GM18526 (cell line): ENCODE data around the gene LHFPL6.

ENCODE experiments used
- POLR2A ChIP-seq: IDR thresholded peaks from 3 replicates; pipeline ENCODE4 v1.6.1; 2011; ENCODE audit not compliant: insufficient read length; ENCODE audit errors: extremely low read depth

Gene LHFPL6

DNA sequence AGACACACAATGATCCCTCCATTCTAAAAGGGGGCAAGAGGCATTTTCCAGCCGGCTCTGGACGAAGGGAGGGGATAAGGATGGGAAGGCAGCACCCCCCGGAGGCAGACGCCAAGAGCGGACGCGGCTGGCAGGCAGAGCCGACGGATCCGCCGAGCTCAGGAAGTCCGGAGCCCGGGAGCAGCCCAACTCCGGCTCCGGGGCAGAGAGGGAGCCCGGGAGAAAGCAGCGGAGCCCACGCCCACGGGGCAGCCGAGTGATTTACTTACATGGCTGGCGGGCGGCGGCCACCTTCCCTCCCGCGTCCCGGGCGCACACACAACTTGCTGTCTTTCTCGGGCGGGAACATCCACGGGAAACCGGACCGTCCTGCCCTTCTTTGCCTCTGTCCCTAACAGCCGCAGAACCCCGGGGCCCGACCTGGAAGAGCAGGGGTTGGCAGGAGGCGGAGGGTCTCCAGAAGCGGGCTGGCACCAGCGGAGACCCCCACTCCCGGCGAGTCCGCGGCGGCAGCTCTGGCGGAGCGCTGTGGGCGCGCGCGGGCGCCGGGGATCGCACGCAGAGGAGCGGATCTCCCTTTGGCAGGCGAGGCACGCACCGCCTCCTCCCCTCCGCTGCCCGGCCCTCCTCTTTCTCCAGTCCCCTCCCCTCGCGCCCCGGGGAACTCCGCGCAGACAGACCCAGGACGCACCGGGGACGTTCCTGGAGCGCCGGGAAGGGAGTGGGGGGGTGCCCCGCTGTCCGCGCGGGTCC, at the start of gene LHFPL6:
Gene LHFPL6, minus strand, starts transcription at position 580 of the 753 bp plus-strand sequence.
- TF ChIP-seq POLR2A: no peak

DNA sequence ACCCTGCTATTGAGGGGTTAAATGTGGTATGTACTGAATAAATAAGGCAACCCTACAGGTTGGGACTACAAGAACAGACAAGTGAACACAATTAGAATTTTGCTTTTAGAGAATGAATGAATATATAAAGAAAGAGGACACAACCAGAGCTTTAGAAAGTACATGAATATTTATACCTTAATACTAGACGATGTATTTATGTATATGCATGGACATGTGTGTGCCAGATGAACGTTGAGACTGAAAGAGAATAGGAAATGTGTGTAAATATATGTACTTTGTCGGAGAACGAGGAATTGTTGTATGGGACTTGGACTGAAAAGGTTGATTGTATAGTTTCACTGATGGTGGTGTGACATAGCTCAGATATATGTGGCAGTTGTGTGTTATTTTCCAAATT, 43.1 kb upstream of the LHFPL6 start:
- TF ChIP-seq POLR2A: no peak

DNA sequence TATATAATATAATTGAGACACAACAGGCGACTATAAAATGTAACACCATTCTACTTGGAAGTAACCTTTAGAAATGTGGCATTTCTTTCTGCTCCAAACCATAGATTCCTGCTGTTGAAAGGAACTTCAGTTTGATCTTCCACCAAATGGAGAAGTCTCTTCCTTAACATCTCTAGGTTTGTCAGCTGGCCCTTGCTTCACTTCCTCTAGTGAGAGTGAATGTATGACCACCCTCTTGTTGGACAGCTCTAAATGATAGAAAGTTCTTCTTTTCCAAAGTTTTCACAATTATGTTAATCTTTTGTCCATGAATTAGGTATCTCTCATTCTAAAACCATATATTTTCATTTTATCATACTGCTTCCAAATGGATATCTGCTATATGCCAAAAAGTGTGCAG, 38.7 kb upstream of the LHFPL6 start:
- TF ChIP-seq POLR2A: no peak

DNA sequence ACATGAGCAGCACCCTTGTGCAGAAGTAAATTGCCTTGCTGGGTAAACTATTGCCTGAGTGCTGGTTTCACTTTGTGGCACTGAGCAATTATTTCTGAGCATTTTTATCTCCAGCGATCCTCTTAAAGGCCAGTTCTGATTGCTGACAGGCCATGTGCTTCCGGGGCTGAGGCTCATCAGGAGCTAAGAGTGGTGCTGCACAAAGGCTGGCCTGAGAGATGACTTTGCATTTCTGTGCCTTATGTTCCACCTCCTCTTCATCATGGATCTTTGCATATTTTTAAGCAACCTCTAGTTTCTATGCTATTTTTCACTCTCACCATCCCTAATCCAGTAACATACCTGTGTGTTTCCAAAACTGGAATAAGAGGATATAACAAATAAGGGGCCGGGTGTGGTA, 34.9 kb upstream of the LHFPL6 start:
- TF ChIP-seq POLR2A: no peak

DNA sequence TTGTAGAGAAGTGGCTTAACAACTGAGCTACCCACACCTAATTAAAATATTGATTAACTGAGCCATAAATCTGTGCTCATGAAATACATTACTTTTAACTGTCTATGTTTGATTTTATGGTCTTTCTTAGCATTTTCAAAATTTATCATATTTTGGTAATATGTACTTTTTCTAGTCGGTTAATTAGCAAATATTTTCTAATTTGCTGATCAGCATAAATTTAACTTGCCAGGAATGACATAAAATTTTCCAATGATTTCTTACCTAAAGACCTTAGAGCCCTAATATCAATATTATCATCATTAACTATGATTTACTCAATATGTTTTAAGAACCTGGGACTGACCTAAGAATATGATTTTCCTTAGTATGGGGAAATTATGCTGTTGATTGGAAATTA, 32.6 kb upstream of the LHFPL6 start:
- no peak for TF ChIP-seq POLR2A

GRCh38 chr13:39632994-39633393, 30.0 kb upstream of the LHFPL6 start:
- TF ChIP-seq POLR2A: no peak

- no peak for TF ChIP-seq POLR2A
These were observed 28.3 kb upstream of the LHFPL6 start for GRCh38 chr13:39631307-39631706.

GRCh38 chr13:39623466-39623865, 20.5 kb upstream of the LHFPL6 start:
- TF ChIP-seq POLR2A: no peak

- TF ChIP-seq POLR2A: no peak
These were observed 15.6 kb upstream of the LHFPL6 start for GRCh38 chr13:39618561-39618960.

DNA sequence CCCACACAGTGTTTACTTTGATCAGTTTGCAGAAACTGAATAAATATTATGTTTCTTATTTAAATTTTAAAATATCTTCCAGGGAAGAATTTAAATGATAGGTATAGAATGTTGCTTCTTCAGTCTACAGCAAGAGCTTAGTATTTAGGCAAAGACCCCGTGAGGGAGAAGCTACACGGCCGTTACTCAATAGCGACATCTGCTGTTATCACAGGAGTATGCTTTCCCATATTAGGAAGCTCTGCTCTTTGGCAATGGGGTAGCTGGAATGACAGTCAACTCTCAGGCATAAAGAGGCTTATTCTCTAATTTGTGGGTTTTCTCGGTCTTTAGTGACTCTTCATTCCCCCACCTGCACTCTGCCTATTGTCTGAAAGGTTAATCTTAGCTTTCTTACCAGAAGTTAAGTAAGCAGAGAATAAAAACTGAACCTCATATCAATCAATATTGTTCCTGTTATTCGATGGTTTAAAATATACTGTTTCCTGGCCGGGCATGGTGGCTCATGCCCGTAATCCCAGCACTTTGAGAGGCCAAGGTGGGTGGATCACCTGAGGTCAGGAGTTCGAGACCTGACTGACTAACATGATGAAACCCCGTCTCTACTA, 13.2 kb upstream of the LHFPL6 start:
- TF ChIP-seq POLR2A: no peak

DNA sequence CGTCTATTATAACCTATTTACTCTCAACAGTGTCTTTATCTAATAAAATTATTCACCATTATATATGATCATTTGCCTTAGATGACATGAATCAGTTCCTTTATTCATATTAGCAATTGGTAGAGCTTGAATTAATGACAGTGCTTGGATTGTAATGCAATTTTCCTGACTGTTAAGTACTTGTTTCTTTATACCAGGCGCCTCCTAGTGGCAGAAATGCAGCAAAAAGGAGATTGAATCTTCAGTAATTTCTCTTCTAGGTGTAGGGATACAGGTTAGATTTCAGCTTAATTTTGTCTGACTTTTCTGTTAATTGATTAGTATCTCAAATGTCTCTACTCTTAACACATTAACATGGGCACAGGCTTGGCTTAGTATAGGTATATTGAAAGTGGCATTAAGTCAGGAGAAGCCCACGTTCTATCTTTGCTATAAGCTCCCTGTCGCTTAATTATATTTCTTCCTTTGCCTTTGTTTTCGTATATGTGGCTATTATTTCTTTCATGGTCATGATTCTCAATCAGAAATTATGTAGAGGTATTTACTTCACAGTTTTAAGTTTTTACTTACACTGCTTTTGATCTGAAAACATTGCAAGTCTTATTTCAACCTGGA, 9.1 kb upstream of the LHFPL6 start:
- TF ChIP-seq POLR2A: no peak

- TF ChIP-seq POLR2A: no peak
These were observed 4.9 kb upstream of the LHFPL6 start for GRCh38 chr13:39607876-39608275.

DNA sequence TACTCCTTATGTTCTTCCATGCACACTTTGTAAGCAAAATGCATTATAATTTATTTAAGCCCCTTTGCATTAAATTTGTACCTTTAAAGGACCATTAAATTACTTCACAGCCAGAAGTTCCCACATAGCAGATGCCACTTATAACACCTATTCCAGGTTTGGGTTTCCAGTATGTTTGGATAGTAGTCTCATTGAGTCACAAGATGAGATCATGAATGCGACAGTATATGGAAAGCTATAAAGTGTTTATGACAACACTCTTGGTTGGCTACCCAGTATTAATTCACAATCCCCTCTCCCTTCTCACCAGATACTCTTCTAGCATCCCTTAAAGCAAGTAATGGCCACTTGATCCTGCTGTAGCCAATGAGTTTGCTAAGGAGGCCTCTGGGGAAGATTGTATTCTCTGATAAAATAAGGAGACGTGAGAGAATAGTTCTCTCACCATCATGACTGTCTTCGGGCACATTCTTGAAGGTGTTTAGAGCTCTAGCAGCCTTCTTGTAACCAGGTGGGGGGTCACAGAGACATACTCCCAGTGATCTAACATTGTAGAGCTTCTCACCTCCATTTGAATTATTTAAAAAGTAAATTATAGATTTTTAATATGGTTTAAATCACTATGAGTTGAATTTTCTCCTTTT, 2.8 kb upstream of the LHFPL6 start:
- TF ChIP-seq POLR2A: no peak

GRCh38 chr13:39604756-39605155, 1.8 kb upstream of the LHFPL6 start:
- no peak for TF ChIP-seq POLR2A

- no peak for TF ChIP-seq POLR2A
These were observed 493 bp upstream of the LHFPL6 start for GRCh38 chr13:39603424-39603947.

- no peak for TF ChIP-seq POLR2A
These were observed 748 bp downstream of the LHFPL6 start for GRCh38 chr13:39602277-39602613.
